Hematopoietic multipotent progenitor cell treated with erythropoietin and hydrocortisone succinate and interleukin-3 and kit ligand, for 8 days (in vitro differentiated cells): Measurements from ENCODE around the gene TOR2A.

Experiments
- DNase-seq: peaks from one replicate; pipeline ENCODE4 v3.0.0-alpha.2; 2015

The TOR2A gene

DNA sequence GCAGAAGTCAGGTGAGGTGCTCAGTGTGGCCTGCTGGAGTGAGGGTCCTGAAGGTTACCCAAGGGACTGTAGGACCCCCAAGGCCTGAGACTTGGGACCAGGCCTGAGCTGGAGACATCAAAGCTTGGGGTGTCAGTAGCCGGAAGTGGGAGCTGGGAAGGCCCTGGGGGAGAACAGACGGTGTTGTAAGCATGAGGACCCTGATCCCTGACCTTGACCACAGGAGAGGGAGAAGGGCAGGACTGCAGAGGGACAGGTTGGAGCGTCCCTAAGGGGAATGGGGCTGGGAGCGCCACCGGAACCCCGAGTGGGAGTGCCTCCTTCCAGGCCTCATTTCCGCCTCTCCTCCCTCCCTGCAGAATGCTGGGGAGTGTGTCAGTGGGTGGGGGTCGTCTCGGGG lies 18.7 kb downstream of the TOR2A start:
- no peak for DNase-seq

DNA sequence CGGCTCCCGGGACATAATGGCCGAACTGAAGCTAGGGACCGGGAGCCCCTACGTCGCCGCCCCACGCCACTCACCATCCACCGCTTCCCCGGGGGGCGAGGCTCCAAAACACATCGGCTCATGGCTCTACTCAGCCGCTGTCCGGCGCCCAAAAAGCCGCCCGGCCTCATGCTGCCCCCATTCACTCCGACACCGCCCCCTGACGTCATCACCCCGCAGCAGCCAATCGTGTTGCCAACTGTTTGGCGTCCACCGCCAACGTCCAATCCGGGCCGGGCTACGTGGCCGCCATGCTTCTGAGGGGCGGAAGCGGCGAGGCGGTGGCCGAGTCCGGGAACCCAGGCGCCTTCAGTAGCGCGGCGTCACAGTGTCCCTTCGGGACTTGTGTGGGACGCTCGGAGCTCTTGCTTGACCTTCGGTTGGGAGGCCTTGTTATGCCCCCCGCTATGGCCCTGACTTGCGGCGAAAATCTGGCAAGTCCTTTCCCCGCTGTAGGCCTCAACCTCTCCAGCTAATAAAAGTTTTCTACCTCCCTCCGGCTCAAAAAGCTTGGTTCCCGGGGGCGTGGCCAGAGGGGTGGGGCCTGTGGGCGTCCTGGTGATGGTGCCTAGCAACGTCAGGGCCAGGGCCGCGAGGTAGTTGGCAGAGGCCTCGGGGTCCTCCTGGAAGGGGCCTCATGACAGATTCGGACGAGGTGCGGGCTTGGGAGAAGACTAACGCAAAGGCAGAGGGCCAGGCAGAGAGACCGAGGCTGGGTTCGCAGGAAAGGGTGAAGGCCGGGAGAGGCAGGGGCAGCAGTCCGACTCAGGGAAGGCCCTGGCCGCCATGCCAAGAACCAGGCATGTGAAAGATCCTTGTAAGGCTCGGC lies 19.4 kb downstream of the TOR2A start, which contains the start of the genes PTRH1 and TTC16:
Gene PTRH1, minus strand, starts transcription at position 194 of the 868 bp plus-strand sequence. Its CDS starts 24 bp downstream, at position 170.
Gene TTC16, plus strand, starts transcription at position 610 of the 868 bp plus-strand sequence. Its CDS starts 67 bp downstream, at position 677.
- peak; percentile 95 for DNase-seq

DNA sequence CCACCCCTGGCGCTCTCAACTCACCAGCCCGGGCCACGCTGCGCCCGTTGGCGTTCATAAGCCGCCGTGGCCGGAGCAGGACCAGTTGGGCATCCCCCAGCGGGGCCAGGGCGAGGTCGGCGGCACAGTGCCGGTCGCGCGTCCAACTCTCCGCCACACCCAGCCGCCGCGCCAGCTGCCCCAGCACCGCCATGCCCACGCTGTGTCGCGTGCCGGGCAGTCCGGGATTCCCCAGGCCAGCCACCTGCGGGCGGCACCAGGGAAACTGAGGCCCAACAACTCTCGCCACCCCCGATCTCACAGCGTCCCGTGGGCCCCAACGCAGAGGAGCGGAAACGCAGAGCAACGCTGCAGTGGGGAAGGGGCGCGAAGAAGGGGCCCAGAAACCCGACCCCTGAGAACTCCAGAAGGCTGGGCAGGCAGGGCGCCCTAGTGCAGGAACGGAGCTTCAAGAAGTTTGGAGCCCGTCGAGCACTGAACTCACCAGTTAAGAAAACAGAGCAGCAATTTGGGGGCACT lies 20.1 kb downstream of the TOR2A start:
- DNase-seq: no peak

DNA sequence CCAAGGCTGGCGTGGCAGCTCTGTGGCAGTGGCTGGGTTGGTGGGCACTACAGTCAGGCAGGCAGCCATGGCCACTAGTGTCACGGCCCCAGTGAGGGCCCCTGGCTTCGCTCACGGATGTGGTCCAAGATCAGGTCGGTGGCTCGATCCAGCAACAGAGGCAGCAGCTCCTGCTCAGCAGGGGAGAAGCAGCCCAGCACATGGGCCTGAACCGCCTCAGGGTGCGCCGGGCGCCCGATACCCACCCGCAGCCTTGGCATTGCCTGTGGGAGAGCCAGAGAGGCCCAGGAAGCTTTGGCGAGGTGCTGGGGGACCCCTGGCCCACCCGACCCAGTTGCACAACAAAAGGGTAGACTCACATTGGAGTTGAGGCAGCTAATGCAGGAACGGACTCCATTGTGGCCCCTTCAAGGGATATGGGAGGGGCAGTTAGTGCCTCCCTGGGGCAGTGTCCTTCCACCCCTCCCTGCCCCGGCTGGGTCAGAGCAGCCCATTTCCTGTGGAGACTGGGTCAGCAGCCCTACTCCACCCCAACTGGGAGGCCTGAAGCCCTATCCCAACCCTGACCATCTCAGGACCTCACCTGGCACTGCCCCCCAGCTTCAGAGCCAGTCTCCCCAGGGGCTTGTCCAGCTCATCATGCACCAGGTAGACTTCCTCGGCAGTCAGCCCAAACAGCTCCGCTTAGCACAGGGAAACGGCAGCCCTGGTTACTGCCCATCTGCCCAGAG lies 20.9 kb downstream of the TOR2A start:
- no peak for DNase-seq

DNA sequence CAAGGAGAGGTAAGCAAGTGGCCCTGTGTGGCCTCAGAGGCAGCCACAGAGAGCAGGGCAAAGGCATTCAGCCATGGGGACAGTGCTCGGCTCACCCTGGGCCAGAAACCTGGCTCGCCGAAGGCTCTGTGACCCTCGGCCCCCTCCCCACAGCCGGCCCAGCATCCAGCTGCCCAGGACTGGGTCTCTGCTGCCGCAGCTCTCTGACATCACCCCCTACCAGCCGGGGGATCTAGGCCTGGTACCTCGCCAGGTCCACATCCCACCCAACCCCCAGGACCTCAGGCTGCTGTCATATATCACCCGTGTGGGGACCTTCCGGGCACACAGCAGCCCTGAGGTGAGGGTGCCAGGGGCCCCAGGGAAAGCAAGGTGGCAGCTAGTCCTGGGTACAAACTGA lies 22.2 kb downstream of the TOR2A start:
- DNase-seq: no peak

GRCh38 chr9:127712371-127712770 lies 22.7 kb downstream of the TOR2A start:
- no peak for DNase-seq

DNA sequence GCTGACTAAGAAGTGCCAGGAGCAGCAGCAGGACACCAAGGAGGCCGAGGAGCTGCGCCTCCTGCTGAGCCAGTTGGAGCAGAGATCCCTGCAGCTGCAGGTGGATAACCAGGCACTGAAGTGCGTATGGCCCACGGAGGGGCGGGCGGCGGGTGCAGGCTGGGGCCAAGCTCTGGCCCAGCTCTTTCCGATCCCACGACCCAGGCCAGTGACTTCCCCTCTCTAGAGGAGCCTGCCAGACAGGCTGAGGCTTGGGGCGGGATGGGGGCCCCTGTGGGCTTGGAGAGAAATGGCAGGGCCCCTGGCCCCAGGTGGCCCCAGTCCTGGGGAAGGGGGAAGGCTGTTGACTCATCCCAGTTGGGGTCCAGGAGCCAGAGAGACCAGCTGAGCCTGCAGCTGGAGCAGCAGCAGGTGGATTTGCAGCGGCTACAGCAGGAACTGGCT lies 23.2 kb downstream of the TOR2A start:
- DNase-seq: no peak

GRCh38 chr9:127711226-127711701 lies 23.8 kb downstream of the TOR2A start:
- no peak for DNase-seq

GRCh38 chr9:127710204-127710783 lies 24.8 kb downstream of the TOR2A start:
- DNase-seq: no peak

GRCh38 chr9:127708952-127709587 lies 26.0 kb downstream of the TOR2A start:
- DNase-seq: no peak

DNA sequence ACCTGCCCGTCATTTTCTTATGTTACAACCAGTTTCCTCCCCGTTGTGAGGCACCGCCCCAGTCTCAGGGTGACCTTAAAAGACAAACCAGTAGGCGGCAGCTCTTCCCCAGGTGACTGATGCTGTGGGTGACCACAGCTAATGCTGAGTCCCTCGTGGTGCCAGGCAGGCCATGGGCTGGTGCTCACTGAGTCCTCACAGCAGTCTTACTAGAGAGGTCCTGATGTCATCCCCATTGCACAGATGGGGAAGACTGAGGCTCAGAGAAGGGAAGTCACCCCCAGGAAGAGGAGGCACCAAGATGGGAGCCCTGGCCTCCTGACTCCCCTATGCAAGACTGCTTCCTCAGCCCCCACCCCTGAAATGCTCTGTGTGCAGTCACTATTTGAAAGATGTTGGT lies 27.3 kb downstream of the TOR2A start:
- DNase-seq: no peak

GRCh38 chr9:127706836-127707241 lies 28.3 kb downstream of the TOR2A start, which contains the start of gene CFAP157:
CFAP157 (plus strand) TSS chr9:127706988; CDS start chr9:127707032, 44 bp downstream.
- DNase-seq: no peak

DNA sequence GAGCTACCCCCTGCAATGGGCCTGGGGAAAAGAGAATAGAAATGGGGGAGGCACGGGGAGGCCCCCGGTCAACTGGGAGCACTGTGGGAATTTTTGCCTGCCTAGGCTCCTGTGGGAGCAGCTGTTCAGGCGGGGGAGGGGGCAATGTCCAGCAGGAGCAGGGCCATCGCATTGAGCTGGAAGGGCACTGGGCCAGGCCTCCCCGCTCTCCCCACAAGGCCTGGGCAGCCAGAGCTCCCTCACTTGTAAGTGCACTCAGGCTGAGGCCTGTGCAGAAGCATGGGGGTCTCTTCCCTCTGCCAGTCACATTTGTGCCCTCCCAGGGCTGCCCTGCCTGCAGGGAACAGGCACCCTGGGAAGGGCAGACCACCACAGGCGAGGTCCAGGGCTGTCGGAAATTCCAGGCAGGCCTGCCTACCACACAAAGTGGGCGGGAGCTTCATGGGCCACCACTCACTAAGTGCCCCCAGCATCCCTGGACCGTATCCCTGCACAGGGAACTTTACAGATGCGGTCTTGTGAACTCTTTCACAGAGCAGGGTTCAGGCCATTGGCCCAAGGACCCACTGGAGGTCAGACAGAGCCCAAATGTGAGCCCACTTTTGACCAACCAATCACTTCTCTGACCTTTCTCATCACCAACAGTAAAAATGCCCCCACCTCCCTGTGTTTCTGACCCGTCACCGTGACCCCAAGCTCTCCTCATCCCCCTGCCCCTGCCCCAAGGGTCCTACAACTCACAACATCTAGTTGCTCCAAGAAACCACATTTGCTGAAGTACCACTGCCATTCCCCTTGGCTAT lies 29.3 kb downstream of the TOR2A start:
- no peak for DNase-seq

DNA sequence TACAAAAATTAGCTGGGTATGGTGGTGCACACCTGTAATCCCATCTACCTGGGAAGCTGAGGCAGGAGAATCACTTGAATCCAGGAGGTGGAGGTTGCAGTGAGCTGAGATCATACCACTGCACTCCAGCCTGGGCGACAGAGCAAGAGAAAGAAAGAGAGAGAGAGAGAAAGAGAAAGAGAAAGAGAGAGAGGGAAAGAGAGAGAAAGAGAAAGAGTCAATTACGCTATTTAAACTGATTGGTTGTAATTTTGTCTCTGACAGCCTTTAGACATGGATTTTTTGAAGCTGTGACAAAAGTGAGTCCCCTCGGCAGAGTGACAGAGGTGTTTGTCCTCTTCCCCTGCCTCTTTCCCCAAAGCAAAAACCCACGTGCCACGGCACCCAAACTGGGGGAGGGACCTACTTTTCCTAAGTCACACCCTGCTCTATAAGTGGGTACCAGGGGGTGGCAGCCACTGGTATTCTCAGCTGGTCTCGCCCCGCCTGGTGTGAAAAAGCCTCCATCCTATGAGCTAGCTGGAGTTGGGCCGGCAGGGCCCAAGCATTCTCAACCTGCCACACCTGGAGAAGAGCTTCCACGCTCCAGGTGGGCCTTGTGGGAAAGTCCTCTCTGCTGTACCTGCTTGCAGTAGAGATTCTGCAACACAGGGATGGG lies 31.7 kb downstream of the TOR2A start:
- DNase-seq: no peak

DNA sequence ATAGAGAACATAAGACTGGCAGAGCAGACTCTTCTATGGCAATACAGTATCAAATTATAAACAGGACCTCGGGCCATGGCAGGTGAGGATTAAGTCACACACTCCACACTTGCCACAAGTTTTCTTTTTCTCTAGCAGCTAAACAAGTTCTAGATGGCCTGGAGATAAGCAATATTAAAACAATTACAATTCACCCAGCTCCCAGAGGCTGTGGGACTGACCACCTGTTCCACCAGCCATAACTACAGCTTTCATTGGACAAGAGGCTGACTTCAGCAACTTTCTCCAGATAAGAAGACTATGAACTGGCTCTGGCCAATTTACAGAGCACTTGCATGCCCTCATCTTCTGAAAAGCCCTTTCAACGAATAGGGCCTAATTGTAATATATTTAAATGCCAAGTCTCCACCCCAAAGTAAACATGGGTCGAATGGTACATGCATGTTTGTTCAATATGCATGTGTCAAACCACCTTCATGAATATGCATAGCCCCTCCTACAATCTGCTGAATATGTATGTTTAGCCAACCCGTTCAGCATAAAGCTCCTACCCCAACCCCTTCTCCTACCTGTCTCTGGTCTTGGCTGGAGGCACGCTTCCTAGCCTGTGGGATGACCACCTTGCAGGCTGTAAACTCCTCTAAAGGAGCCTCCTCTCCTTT lies 34.4 kb downstream of the TOR2A start:
- no peak for DNase-seq

DNA sequence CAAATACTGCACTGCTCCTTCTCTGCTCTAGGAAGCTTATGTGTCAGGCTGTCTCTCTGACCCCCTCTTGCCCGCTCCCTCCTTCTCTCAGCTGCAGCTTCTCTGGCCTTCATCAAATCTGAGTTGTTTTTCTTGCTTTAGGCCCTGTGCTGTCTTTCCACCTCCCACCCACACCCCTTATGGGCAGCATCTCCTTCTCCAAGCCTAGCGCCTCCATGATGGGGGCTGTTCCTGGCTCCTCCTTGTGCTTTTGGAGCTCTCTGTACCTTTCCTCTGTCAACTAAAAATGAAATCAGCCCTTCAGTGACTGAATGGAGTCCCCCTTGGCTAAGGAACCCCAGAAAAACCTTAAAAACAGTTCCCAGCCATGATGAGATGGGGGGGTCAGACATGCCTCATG lies 35.0 kb downstream of the TOR2A start:
- DNase-seq: no peak

- peak; percentile 96 for DNase-seq
These were observed 36.0 kb downstream of the TOR2A start for GRCh38 chr9:127698985-127699670.

DNA sequence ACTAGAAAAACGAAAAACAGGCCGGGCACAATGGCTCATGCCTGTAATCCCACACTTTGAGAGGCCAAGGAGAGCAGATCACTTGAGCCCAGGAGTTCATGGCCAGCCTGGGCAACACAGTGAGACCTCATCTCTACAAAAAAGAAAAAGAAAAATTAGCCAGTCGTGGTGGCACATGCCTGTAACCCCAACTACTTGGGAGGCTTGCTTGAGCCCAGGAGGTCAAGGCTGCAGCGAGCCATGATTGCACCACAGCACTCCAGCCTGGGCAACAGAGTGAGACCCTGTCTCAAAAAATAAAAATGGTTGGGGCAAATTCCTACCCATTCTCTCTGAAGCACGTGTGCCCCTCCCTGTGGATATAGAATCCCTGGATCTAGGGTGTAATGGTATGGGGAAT lies 36.7 kb downstream of the TOR2A start:
- DNase-seq: no peak

DNA sequence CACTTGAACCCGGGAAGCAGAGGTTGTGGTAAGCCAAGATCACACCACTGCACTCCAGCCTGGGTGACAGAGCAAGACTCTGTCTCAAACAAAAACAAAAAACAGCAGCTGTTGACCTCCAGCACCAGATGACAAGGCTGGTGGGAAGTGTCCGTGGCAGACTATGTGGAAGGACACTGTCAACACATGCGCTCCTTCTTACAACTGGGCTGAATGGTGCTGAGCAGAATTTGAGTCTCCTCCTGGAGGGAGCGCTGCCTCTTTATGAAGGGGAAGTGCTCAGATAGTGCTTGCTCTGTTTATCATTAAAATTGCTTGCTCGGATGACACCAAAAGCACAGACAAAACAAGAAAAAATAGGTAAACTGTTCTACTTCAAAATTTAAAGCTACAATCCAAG lies 37.5 kb downstream of the TOR2A start:
- DNase-seq: no peak
